ENCODE data around the gene RAB7B. TPM values are rescaled to one million over a fixed set of nuclear protein-coding genes. Genes with fewer than 3 reads are reported as not detected.

The RAB7B gene
- total and polyA plus RNA-seq, 2 of the 4 experiments (the other 2 are of a cell fraction), result 9.1 to 14.7 TPM

GRCh38 chr1:206039046-206039973, 36.1 kb upstream of the RAB7B start (continued):
- no peak for TF ChIP-seq USF2 (IDR thresholded peaks at IDR 0.05; ENCODE audit: low read depth, low read length)

DNA sequence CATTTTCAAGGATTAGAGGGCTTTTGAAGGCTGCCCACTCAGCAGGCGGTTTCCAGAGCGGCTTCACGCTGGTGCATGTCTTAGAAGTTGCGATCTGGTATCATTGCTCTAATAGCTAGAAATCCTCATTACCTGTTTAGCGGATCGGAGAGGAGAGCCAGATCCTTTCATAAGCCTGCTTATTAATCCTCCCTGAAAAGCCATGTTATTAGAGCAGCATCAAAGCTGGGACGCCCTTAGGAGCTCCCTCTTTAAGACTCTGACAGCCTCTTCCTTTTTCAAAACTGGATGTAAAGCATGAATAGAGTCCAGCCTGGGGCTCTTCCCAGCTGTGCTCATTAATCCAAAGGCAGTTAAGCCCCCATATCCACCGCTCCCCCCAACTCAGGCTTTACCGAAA, 34.4 kb upstream of the RAB7B start:
- H3K9me1 ChIP-seq (ENCODE audit: insufficient read depth, low read length), result no peaks in the 10 kb centered on the region
- no TSS peak for BruUV-seq (replicated peaks)
- no peak overlapping the region for H2BK15ac ChIP-seq (ENCODE audit: low read depth, low read length)
- H4K8ac ChIP-seq (ENCODE audit: low read depth in 2 of 2, low read length in 2 of 2), result no peak overlapping the region
- no peak overlapping the region for H3K4me2 ChIP-seq (ENCODE audit: low read depth, low read length)
- H2BK5ac ChIP-seq (ENCODE audit: low read depth, low read length, poor library complexity, severe bottlenecking), result no peak overlapping the region
- no peak overlapping the region for H2AFZ ChIP-seq (replicated peaks; ENCODE audit: low read length, poor library complexity)
- no peak overlapping the region for H3K14ac ChIP-seq (replicated peaks; ENCODE audit: low read depth, low read length)
- ATAC-seq (ENCODE audit: low read depth) (no peak), DNase-seq (no peak)
- H3K4ac ChIP-seq (ENCODE audit: low read depth, low read length), result no peak overlapping the region
- dilution Hi-C loops (cut with HindIII; ENCODE audit: low sequenced_read_pairs, unreplicated experiment), result no loop called here
- H4K20me1 ChIP-seq (ENCODE audit: insufficient read depth, low read length), result no peaks in the 10 kb centered on the region
- H4K5ac ChIP-seq (ENCODE audit: low read depth, low read length), result no peak overlapping the region
- H2AK5ac ChIP-seq (ENCODE audit: low read depth, low read length), result no peak overlapping the region
- no peak overlapping the region for H3K9ac ChIP-seq (ENCODE audit: low read depth, low read length)
- H3K36me3 ChIP-seq (ENCODE audit: control insufficient read depth, insufficient read depth, low read length), result no peaks in the 10 kb centered on the region
- no peak overlapping the region for H3K4me3 ChIP-seq (ENCODE audit: insufficient read depth, low read depth, low read length)
- H3K27me3 ChIP-seq (ENCODE audit: control insufficient read depth, insufficient read depth, low read length), result peaks cover 57% of the 10 kb centered on the region
- H3K9me3 ChIP-seq (ENCODE audit: control insufficient read depth, insufficient read depth, low read length), result peaks cover 4% of the 10 kb centered on the region
- intact Hi-C loops (cut with micrococcal nuclease), result no loop called here
- H2BK120ac ChIP-seq (ENCODE audit: low read depth, low read length), result no peak overlapping the region
- H3K23ac ChIP-seq (ENCODE audit: low read depth, low read length), result no peak overlapping the region
- H2AK9ac ChIP-seq (replicated peaks; ENCODE audit: low read depth, low read length, poor library complexity), result no peak overlapping the region
- H4K91ac ChIP-seq (ENCODE audit: insufficient read depth, low read depth, low read length), result no peak overlapping the region
- in situ Hi-C loops (cut with MboI; ENCODE audit: low sequenced_read_pairs), result no loop called here
- no CpG with 5 or more reads among the region's 9 CpGs for WGBS, 2 experiments (ENCODE audit: extremely low coverage in 2 of 2, insufficient read length in 1 of 2)
- ChIA-PET CTCF (no interaction called here), POLR2A (ENCODE audit: unreplicated experiment) (no interaction called here)
- no peaks in the 10 kb centered on the region for H3K4me1 ChIP-seq (ENCODE audit: control insufficient read depth, insufficient read depth, low read length)
- H2BK20ac ChIP-seq (ENCODE audit: low read depth, low read length), result no peak overlapping the region
- no peak overlapping the region for H3K56ac ChIP-seq (ENCODE audit: extremely low read depth, insufficient read depth, low read length)
- no peaks in the 10 kb centered on the region for H3K79me1 ChIP-seq (ENCODE audit: low read depth in 1 of 2, low read length in 2 of 2)
- H3K27ac ChIP-seq (ENCODE audit: insufficient read depth, low read length), result no peak overlapping the region
- no peak overlapping the region for H3K18ac ChIP-seq (ENCODE audit: low read depth, low read length)
- TF ChIP-seq CTCF (conservative IDR thresholded peaks at IDR 0.05; ENCODE audit: low read depth, low read length), result no peak
- TF ChIP-seq CEBPB (IDR thresholded peaks at IDR 0.05; ENCODE audit: low read depth, low read length), result no peak
- no peak for TF ChIP-seq MXI1 (IDR thresholded peaks at IDR 0.05; ENCODE audit: borderline replicate concordance, low read depth, low read length)
- TF ChIP-seq NFE2L2 (IDR thresholded peaks at IDR 0.05; ENCODE audit: low read depth, low read length), result no peak
- no peak for TF ChIP-seq MAFK (IDR thresholded peaks at IDR 0.05; ENCODE audit: low read depth, low read length)
- TF ChIP-seq CHD1 (IDR thresholded peaks at IDR 0.05; ENCODE audit: low read depth, low read length), result no peak
- no peak for TF ChIP-seq USF2 (IDR thresholded peaks at IDR 0.05; ENCODE audit: low read depth, low read length)
- TF ChIP-seq FOS (IDR thresholded peaks at IDR 0.05; ENCODE audit: low read depth, low read length), result no peak
- no peak for TF ChIP-seq SMC3 (IDR thresholded peaks at IDR 0.05; ENCODE audit: low read depth, low read length)
- TF ChIP-seq, protein P1, sequence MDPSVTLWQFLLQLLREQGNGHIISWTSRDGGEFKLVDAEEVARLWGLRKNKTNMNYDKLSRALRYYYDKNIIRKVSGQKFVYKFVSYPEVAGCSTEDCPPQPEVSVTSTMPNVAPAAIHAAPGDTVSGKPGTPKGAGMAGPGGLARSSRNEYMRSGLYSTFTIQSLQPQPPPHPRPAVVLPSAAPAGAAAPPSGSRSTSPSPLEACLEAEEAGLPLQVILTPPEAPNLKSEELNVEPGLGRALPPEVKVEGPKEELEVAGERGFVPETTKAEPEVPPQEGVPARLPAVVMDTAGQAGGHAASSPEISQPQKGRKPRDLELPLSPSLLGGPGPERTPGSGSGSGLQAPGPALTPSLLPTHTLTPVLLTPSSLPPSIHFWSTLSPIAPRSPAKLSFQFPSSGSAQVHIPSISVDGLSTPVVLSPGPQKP (IDR thresholded peaks at IDR 0.05; ENCODE audit: borderline replicate concordance, low read depth, low read length), result no peak

Measured in IMR-90 (cell line).